NCI-H1092 treated with DMSO at 0.1 percent for 48 hours (cell line): Measurements from ENCODE around the gene ST6GALNAC4.
A peak's percentile ranks its signal among the peaks of the same experiment; 100 is the strongest.

Experiments used
- DNase-seq: peaks from one replicate; lab custom pipeline; 2025; lab: John Stamatoyannopoulos, UW

Gene ST6GALNAC4

GRCh38 chr9:127946728-127947127, 29.9 kb upstream of the ST6GALNAC4 start:
- DNase-seq: no peak

GRCh38 chr9:127945942-127946341, 29.1 kb upstream of the ST6GALNAC4 start:
- no peak for DNase-seq

- no peak for DNase-seq
These were observed 28.5 kb upstream of the ST6GALNAC4 start for GRCh38 chr9:127945338-127945737.

GRCh38 chr9:127944586-127945218, 27.9 kb upstream of the ST6GALNAC4 start:
- no peak for DNase-seq

GRCh38 chr9:127943731-127944144, 26.9 kb upstream of the ST6GALNAC4 start:
- DNase-seq: peak; percentile 73

- no peak for DNase-seq
These were observed 26.3 kb upstream of the ST6GALNAC4 start for GRCh38 chr9:127943011-127943662.

GRCh38 chr9:127942216-127943010, 25.6 kb upstream of the ST6GALNAC4 start:
- DNase-seq: peak; percentile 47

- DNase-seq: no peak
These were observed 25.0 kb upstream of the ST6GALNAC4 start for GRCh38 chr9:127941961-127942215.

- DNase-seq: no peak
These were observed 24.5 kb upstream of the ST6GALNAC4 start for GRCh38 chr9:127941062-127941960.

GRCh38 chr9:127940593-127940992, 23.8 kb upstream of the ST6GALNAC4 start:
- DNase-seq: no peak

GRCh38 chr9:127938298-127938690, 21.5 kb upstream of the ST6GALNAC4 start:
- DNase-seq: no peak

GRCh38 chr9:127937388-127938297, 20.8 kb upstream of the ST6GALNAC4 start, which contains the start of gene DPM2:
Gene DPM2, minus strand, starts transcription at chr9:127937854. Its CDS starts 34 bp downstream, at chr9:127937820.
- peak; percentile 57 for DNase-seq

- DNase-seq: no peak
These were observed 20.2 kb upstream of the ST6GALNAC4 start for GRCh38 chr9:127937056-127937387.

- DNase-seq: no peak
These were observed 19.6 kb upstream of the ST6GALNAC4 start for GRCh38 chr9:127936347-127936852.

GRCh38 chr9:127935765-127936221, 19.0 kb upstream of the ST6GALNAC4 start:
- no peak for DNase-seq

- DNase-seq: no peak
These were observed 18.1 kb upstream of the ST6GALNAC4 start for GRCh38 chr9:127934986-127935385.

- no peak for DNase-seq
These were observed 17.4 kb upstream of the ST6GALNAC4 start for GRCh38 chr9:127934248-127934647.

- no peak for DNase-seq
These were observed 14.4 kb upstream of the ST6GALNAC4 start for GRCh38 chr9:127931092-127931881.

- DNase-seq: peak; percentile 59
These were observed 13.6 kb upstream of the ST6GALNAC4 start, which contains the start of gene PIP5KL1 for GRCh38 chr9:127930231-127931091. Gene PIP5KL1, minus strand, starts transcription at chr9:127930777. Its CDS starts 25 bp downstream, at chr9:127930752.
